Femur (tissue), 1 donor: Measurements from ENCODE around the gene LNP1.

Source experiments
- DNase-seq: peaks from one replicate; pipeline ENCODE4 v3.0.0-alpha.2; 2017

Gene LNP1

DNA sequence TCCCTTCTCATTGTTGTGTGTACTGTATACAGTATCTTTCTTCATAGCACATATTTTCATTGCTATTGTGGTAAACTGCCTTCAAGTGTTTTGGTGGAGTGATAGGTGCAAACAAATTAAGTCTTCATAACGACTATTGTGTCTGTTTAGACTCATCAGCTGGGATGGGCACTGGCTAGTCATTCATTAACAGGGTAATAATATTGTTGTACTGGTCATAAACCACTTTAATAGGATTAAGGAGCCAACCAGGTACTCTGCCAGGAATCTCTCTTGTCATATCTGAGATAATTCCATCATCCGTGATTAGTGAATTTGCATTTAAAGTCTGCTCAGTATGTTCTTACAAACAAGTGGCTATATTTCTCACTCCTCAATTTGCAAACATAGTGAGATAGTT is 80.8 kb downstream of the LNP1 start:
- no peak for DNase-seq

DNA sequence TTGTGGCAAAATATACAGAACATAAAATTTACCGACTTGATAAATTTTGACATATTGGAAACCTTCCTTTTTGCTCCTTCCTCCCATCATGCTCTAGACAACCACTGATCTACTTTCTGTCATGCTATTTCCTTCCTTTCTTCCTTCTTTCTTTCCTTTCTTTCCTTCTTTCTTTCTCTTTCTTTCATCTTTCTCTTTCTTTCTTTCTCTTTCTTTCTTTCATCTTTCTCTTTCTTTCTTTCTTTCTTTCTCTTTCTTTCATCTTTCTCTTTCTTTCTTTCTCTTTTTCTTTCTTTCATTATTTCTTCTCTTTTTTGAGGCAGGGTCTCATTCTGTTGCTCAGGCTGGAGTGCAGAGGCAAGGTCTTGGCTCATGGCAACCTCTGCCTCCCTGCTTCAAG is 82.2 kb downstream of the LNP1 start:
- DNase-seq: no peak

DNA sequence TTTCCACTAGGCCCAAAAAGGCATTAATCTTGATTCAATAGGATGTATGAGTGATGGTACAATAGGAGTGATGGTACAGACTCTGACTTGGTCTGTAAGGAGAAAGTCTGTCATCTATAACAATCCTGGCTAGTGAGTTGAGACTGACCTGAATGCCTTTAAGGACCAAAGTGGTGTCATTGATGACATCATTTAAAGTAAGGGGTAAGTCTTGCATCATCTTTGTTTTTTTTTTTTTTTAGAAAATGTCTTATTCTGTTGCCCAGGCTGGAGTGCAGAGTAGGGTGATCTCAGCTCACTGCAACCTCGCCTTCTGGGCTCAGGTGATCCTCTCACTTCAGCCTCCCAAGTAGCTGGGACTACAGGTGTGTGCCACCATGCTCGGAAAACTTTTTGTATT is 85.5 kb downstream of the LNP1 start:
- DNase-seq: no peak

DNA sequence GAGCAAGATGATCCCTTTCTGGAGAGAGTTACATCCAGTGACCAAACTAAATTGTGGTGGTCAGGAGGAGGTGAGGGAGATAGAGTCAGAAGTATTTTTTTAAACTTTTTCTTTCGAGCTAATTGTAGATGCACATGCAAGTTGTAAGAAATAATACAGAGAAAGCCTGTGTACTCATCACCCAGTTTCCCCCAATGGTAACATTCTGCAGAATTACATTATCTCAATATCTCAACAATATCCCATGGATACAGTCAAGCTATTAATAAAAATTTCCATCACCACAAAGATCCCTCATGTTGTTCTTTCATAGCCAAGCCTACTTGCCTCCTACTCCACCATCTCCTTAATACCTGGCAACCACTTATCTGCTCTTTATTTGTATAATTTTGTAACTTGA is 87.8 kb downstream of the LNP1 start:
- DNase-seq: no peak

DNA sequence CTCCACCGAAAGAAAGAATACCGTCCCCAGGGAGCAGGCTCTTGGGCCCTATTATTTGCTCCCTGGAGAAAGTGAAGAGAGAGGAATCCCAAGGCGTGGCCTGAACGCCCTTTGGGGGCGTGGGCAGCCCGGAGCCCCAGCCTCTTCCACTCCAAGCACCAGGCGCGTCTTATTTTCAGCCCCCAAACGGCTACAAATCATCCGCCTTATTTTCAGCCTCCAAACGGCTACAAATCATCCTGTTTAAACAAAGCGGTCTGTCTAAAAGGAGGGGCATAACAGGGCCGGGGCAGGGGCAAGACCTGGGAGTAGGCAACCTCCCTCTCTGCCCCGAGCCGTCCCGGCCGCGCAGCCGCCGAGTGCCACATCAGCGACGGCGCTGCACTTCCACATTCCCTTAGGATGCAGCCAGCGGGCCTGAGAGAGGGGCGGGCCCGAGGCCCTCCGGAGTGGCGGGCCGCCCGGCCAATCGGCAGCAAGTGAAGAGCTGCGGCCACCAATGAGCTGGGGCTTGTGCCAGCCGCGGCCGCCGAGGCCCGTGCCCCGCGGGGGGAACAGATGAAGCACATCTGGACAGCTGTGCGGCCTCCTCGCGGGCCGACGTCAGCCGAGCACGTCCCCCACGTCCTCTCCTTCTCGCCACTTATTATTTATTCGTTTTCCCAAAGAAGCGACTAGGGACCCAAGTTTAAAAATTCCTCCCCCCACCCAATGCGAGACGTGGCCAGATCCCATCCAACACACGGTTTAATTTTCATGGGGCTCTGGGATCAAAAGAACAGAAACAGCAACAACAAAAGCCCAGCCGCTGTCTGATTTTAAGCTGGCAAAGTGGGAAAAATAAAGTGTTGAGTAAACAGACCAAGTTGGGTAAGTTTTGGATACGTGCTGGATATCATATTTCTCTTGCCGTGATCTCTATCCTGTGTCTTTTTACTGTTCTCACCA is 91.0 kb downstream of the LNP1 start, which contains the start of gene TMEM45A:
Gene TMEM45A (plus strand): TSS at position 561 of the 948 bp plus-strand sequence. CDS start 62,593 bp downstream, outside the sequence.
- peak; percentile 98 for DNase-seq

DNA sequence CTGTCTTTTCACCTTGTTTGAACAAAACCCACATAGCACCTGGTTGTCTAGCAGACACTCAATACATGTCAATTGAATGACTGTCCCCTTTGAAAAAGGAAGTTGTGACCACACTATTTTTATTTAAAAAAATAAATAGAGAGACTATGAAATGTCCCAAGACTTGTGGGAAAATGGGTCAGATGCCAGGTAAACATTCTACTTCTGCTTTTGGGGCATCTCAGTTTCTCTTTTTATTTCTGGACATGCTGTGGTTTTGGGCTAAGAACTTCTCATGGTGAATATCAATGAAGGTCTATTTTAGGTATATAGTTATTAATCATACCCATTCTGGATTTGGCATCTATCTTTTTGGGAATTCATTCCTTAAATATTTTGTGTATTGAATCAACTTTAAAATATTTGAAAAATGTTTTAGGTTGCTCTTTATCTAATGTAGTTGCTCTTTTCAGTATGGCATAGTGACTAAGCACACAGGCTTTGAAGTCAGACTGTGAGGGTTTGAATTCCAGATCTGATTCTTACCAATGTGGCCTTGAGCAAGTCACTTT is 95.4 kb downstream of the LNP1 start:
- no peak for DNase-seq

DNA sequence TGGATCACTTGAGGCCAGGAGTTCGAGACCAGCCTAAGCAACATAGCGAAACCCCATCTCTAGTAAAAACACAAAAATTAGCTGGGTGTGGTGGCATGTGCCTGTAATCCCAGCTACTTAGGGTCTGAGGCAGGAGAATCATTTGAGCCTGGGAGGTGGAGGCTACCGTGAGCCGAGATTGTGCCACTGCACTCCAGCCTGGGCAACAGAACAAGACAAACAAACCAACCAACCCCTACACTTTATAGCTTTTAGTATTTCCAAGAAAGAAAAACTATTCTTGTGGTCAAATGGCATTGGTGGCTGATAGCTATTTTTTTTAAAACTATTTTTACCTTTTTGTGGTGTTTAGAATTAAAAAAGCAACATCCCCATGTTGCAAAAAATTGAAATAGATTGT is 98.3 kb downstream of the LNP1 start:
- no peak for DNase-seq

DNA sequence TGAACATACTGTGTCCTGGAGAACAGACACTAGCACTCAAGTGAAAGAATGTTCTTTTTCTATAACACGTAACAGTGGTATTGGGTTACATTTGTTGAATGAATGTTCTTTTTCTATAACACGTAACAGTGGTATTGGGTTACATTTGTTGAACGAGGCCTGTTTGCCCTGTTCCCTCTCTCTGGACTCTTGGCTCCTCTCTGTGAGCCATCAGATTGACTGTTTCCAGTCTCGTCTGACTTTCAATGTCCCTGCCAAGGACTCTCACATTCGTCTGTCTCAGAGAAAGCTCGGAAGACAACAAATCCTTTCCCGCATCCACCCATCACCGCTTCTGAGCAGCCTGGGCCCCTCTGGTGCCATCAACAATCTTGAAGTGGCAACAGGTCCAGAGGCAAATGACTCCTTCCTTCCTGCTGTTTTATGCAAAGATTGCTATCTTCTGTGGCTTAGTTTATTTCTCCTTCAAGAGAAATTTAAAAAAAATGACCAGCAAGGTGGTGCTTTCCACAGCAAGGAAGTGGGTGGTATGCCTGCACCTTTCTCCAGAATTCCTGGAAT is 99.1 kb downstream of the LNP1 start:
- no peak for DNase-seq

DNA sequence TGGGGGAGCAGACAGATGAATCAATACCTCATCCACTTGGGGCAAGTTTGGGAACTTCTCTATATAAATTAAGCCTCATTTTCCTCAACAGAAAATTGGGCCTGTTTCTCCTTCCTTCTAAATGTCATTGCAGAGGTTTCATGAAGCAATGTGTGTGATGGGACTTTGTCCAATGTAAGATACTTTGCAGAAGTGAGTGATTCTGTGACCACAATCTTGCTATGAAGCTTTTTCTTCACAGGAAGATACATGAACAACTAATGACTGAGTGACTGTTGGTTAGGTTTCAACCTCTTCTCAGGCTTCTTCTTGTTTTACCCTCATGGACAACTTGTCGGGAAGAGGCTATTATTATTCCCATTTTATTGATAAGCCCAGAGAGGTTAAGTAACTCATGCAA is 102.1 kb downstream of the LNP1 start:
- no peak for DNase-seq
